Osteocyte (in vitro differentiated cells): ENCODE data around the gene MSL2. TPM values are rescaled to one million over a fixed set of nuclear protein-coding genes. Genes with fewer than 3 reads are reported as not detected.

Experiments used
- DNase-seq: peaks from one replicate; pipeline ENCODE4 v3.0.0; 2021; ENCODE audit warnings: mixed read lengths; ENCODE audit not compliant: unreplicated experiment; ENCODE audit errors: extremely low spot score
- H3K27ac Mint-ChIP-seq: one replicate; pipeline ENCODE4 v1.8.0; 2021; ENCODE audit warnings: mild to moderate bottlenecking, mixed read lengths; ENCODE audit not compliant: unreplicated experiment
- H3K27me3 Mint-ChIP-seq: one replicate; pipeline ENCODE4 v1.8.0; 2021; ENCODE audit warnings: mixed read lengths; ENCODE audit not compliant: unreplicated experiment
- H3K36me3 Mint-ChIP-seq: one replicate; pipeline ENCODE4 v1.8.0; 2021; ENCODE audit warnings: mixed read lengths; ENCODE audit not compliant: unreplicated experiment
- H3K4me1 Mint-ChIP-seq: one replicate; pipeline ENCODE4 v1.8.0; 2021; ENCODE audit warnings: mixed read lengths; ENCODE audit not compliant: unreplicated experiment
- H3K4me3 Mint-ChIP-seq: one replicate; pipeline ENCODE4 v1.8.0; 2021; ENCODE audit warnings: mild to moderate bottlenecking, moderate library complexity, mixed read lengths; ENCODE audit not compliant: unreplicated experiment
- H3K9me3 Mint-ChIP-seq: one replicate; pipeline ENCODE4 v1.8.0; 2021; ENCODE audit warnings: mixed read lengths; ENCODE audit not compliant: unreplicated experiment
- CTCF ChIP-seq: fragments of 200-600 bp; sonication (generic); IDR thresholded peaks from 2 replicates; pipeline ENCODE4 v1.5.0; 2021; ENCODE audit warnings: antibody characterized with exemption, mild to moderate bottlenecking, moderate library complexity
- total RNA-seq: library from RNA; stranded (reverse); gene quantifications from 2 replicates; pipeline ENCODE4 v1.2.1, GENCODE V29; 2021

MSL2 gene
- total RNA-seq, 1 donor from 2014 or later, result 28.9 TPM

GRCh38 chr3:136189859-136190617, 6.1 kb downstream of the MSL2 start:
- Mint-ChIP-seq H3K27me3 (no peaks in the 10 kb centered on the region), H3K4me3 (no peak overlapping the region), H3K4me1 (peaks cover 74% of the 10 kb centered on the region), H3K9me3 (no peaks in the 10 kb centered on the region), H3K27ac (no peak overlapping the region), H3K36me3 (peaks cover 6% of the 10 kb centered on the region)
- no peak for TF ChIP-seq CTCF
- DNase-seq, result no peak

- H3K4me3 Mint-ChIP-seq, result no peak overlapping the region
- no peaks in the 10 kb centered on the region for H3K27me3 Mint-ChIP-seq
- no peaks in the 10 kb centered on the region for H3K36me3 Mint-ChIP-seq
- no peak for TF ChIP-seq CTCF
- no peak for DNase-seq
- no peaks in the 10 kb centered on the region for H3K9me3 Mint-ChIP-seq
- H3K4me1 Mint-ChIP-seq, result peaks cover 78% of the 10 kb centered on the region
- H3K27ac Mint-ChIP-seq, result peak overlapping the region; percentile 50
Observed at GRCh38 chr3:136189043-136189442, 7.1 kb downstream of the MSL2 start.

GRCh38 chr3:136187868-136188267, 8.3 kb downstream of the MSL2 start:
- Mint-ChIP-seq H3K4me3 (no peak overlapping the region), H3K27ac (no peak overlapping the region), H3K27me3 (no peaks in the 10 kb centered on the region), H3K9me3 (no peaks in the 10 kb centered on the region), H3K4me1 (peaks cover 76% of the 10 kb centered on the region), H3K36me3 (no peaks in the 10 kb centered on the region)
- DNase-seq, result no peak
- TF ChIP-seq CTCF, result no peak

- H3K4me3 Mint-ChIP-seq, result no peak overlapping the region
- H3K27me3 Mint-ChIP-seq, result no peaks in the 10 kb centered on the region
- H3K9me3 Mint-ChIP-seq, result no peaks in the 10 kb centered on the region
- no peak overlapping the region for H3K27ac Mint-ChIP-seq
- H3K4me1 Mint-ChIP-seq, result peaks cover 74% of the 10 kb centered on the region
- no peak for TF ChIP-seq CTCF
- H3K36me3 Mint-ChIP-seq, result no peaks in the 10 kb centered on the region
- DNase-seq, result no peak
Observed at GRCh38 chr3:136186846-136187245, 9.3 kb downstream of the MSL2 start.

- Mint-ChIP-seq H3K27me3 (no peaks in the 10 kb centered on the region), H3K36me3 (no peaks in the 10 kb centered on the region), H3K9me3 (no peaks in the 10 kb centered on the region), H3K4me1 (peaks cover 70% of the 10 kb centered on the region), H3K4me3 (no peak overlapping the region), H3K27ac (peak overlapping the region; percentile 52)
- peak; percentile 64 for DNase-seq
- no peak for TF ChIP-seq CTCF
Observed at GRCh38 chr3:136186344-136186743, 9.8 kb downstream of the MSL2 start.
